OCI-LY3 (cell line): ENCODE data around the gene TRABD2B.

Experiments used
- CTCF ChIP-seq: fragments of 200-600, 300-600 bp; sonication (generic); IDR thresholded peaks from 2 replicates; pipeline ENCODE4 v1.5.1; 2014; ENCODE audit warnings: antibody characterized with exemption, low read length, low read depth
- EZH2phosphoT487 ChIP-seq: fragments of 200-600 bp; shearing (Covaris generic); IDR thresholded peaks from 2 replicates; pipeline ENCODE4 v1.6.1; 2018; ENCODE audit warnings: antibody characterized with exemption, mixed run types, low read depth

- TF ChIP-seq EZH2phosphoT487 (no peak), CTCF (no peak)
Observed at GRCh38 chr1:47766832-47767740, 230.1 kb downstream of the TRABD2B start.
